Ascending aorta (tissue), 2 donors: ENCODE measurements around the gene C1QBP. TPM values are rescaled to one million over a fixed set of nuclear protein-coding genes. Genes with fewer than 3 reads are reported as not detected.

Experiments used
- DNase-seq, 2 donors: peaks; one replicate each; pipeline ENCODE4 v3.0.0-alpha.2; 2019; ENCODE audit warnings: low spot score in 2 of 2
- H3K27ac ChIP-seq, 2 donors: fragments of 200-600 bp; sonication (generic); one replicate each; pipeline ENCODE4 v1.5.1; 2016 to 2017; ENCODE audit warnings: mild to moderate bottlenecking in 1 of 2
- H3K27me3 ChIP-seq: fragments of 200-600 bp; sonication (generic); one replicate; pipeline ENCODE4 v1.5.1; 2017
- H3K36me3 ChIP-seq, 2 donors: fragments of 200-600 bp; sonication (generic); one replicate each; pipeline ENCODE4 v1.5.1; 2016
- H3K4me1 ChIP-seq, 2 donors: fragments of 200-600 bp; sonication (generic); one replicate each; pipeline ENCODE4 v1.5.1; 2016 to 2017; ENCODE audit warnings: mild to moderate bottlenecking in 1 of 2
- H3K4me3 ChIP-seq, 2 donors: fragments of 200-600 bp; sonication (generic); one replicate each; pipeline ENCODE4 v1.5.1; 2016 to 2017; ENCODE audit warnings: mild to moderate bottlenecking in 1 of 2
- H3K9me3 ChIP-seq, 2 donors: fragments of 200-600 bp; sonication (generic); one replicate each; pipeline ENCODE4 v1.5.1; 2016
- CTCF ChIP-seq, 3 experiments: fragments of 200-600 bp in 2 of 3; fragments of 450-650 bp in 1 of 3; sonication (generic) in 2 of 3; IDR thresholded peaks; one replicate each; pipeline ENCODE4 v1.5.1; 2016 to 2019; ENCODE audit warnings: antibody characterized with exemption in 3 of 3, mild to moderate bottlenecking in 1 of 3, moderate library complexity in 1 of 3
- intact Hi-C: fragments of 100-400 bp; cut with DNase I; formaldehyde crosslinking; loops from one replicate; pipeline ENCODE4 v1.15.1; 2023
- total RNA-seq: library from RNA; depleted of rRNA; stranded (reverse); fragments of >200 nt; gene quantifications from one replicate; pipeline ENCODE4 v1.1.0, GENCODE V29; 2016

Gene C1QBP
- total RNA-seq, 1 donor from 2014 or later, result 152 TPM

- H3K36me3 ChIP-seq, result peaks cover 78 to 98% of the 10 kb centered on the region in 2 donors
- H3K27me3 ChIP-seq, result no peaks in the 10 kb centered on the region
- no peaks in the 10 kb centered on the region for H3K4me1 ChIP-seq
- intact Hi-C loops, result no loop called here
- no peak for TF ChIP-seq CTCF (IDR thresholded peaks at IDR 0.05)
- no peak overlapping the region for H3K4me3 ChIP-seq
- no peaks in the 10 kb centered on the region for H3K9me3 ChIP-seq
- no peak for DNase-seq
- no peak overlapping the region for H3K27ac ChIP-seq
These were observed 8.4 kb downstream of the C1QBP start for GRCh38 chr17:5430413-5430999.

GRCh38 chr17:5429191-5429887 is 9.6 kb downstream of the C1QBP start:
- H3K4me1 ChIP-seq, result no peaks in the 10 kb centered on the region
- H3K27ac ChIP-seq, result no peak overlapping the region
- DNase-seq, result no peak
- H3K27me3 ChIP-seq, result no peaks in the 10 kb centered on the region
- no peak for TF ChIP-seq CTCF (IDR thresholded peaks at IDR 0.05)
- peaks cover 79 to 99% of the 10 kb centered on the region in 2 donors for H3K36me3 ChIP-seq
- intact Hi-C loops, result no loop called here
- H3K9me3 ChIP-seq, result no peaks in the 10 kb centered on the region
- H3K4me3 ChIP-seq, result no peak overlapping the region

- intact Hi-C loops, result no loop called here
- Histone ChIP-seq H3K36me3 (peaks cover 67 to 88% of the 10 kb centered on the region in 2 donors), H3K4me1 (peaks cover under 1% of the 10 kb centered on the region in 2 donors), H3K4me3 (no peak overlapping the region), H3K27ac (no peak overlapping the region), H3K9me3 (no peaks in the 10 kb centered on the region), H3K27me3 (no peaks in the 10 kb centered on the region)
- no peak for DNase-seq
- no peak for TF ChIP-seq CTCF (IDR thresholded peaks at IDR 0.05)
These were observed 13.1 kb downstream of the C1QBP start for GRCh38 chr17:5425826-5426225.

- no peaks in the 10 kb centered on the region for H3K9me3 ChIP-seq
- TF ChIP-seq CTCF (IDR thresholded peaks at IDR 0.05), result no peak
- intact Hi-C loops, result loop anchor here (5.0 kb wide), 1 partner anchor 42 kb away; the partner anchor contains the start of gene DHX33
- H3K27ac ChIP-seq, result no peak overlapping the region
- H3K36me3 ChIP-seq, result peaks cover 61 to 78% of the 10 kb centered on the region in 2 donors
- no peak overlapping the region for H3K4me3 ChIP-seq
- H3K27me3 ChIP-seq, result no peaks in the 10 kb centered on the region
- peaks cover 3 to 4% of the 10 kb centered on the region in 2 donors for H3K4me1 ChIP-seq
- DNase-seq, result no peak
These were observed 14.0 kb downstream of the C1QBP start for GRCh38 chr17:5424909-5425308.

- DNase-seq, result no peak
- no peak overlapping the region for H3K4me3 ChIP-seq
- no peak for TF ChIP-seq CTCF (IDR thresholded peaks at IDR 0.05)
- H3K4me1 ChIP-seq, result peaks cover 4 to 8% of the 10 kb centered on the region in 2 donors
- intact Hi-C loops, result loop anchor here (5.0 kb wide), 1 partner anchor 45 kb away; the partner anchor contains the start of gene DHX33
- H3K9me3 ChIP-seq, result no peaks in the 10 kb centered on the region
- peaks cover 42 to 54% of the 10 kb centered on the region in 2 donors for H3K36me3 ChIP-seq
- H3K27ac ChIP-seq, result no peak overlapping the region
- no peaks in the 10 kb centered on the region for H3K27me3 ChIP-seq
These were observed 16.4 kb downstream of the C1QBP start for GRCh38 chr17:5422505-5422904.
